ENCODE results near the gene ADGRD1. TPM values are rescaled to one million over a fixed set of nuclear protein-coding genes. Genes with fewer than 3 reads are reported as not detected.
A peak's percentile ranks its signal among the peaks of the same experiment; 100 is the strongest.

Gene ADGRD1
- total and polyA plus RNA-seq, 12 donors, result 0.87 to 6.0 (median 1.6) TPM

DNA sequence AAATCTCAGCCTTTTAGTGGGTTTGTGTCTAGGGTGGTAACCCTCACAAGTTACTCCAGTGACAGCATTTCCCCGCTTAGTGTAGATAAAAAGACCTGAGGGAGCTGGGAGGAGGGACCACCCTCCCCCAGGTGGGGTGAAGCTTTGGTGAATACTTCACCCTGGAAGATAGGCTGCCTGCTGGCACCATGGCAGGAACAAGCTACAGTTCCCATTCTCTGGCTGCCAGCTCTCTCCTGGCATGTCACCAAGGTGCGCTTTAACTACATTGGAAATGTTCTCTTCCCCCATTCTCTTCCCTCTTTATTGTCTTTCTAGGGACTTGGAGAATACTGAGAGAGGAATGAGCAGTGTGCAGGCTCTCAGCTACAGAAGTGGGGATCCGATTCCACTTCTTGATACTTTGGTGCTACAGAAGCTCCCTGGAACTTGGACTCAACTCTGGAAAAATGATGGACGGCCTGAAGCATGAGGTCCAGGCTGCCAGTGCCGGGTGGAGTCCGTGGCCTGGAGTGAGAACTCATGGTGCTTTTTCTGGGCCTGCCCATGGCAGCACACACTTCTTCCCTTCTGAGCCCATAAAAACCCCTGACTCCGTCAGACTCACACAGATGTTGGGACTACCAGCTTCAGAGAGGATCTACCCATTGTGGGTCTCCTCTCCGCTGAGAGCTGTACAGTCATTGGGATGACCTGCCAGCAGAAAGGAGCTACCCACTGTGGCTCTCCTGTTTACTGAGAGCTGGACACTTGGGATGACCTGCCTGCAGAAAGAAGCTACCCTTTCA lies 198.0 kb downstream of the ADGRD1 start:
- no peak overlapping the region for H3K27ac ChIP-seq
- no peaks in the 10 kb centered on the region for H3K27me3 ChIP-seq
- H3K4me1 ChIP-seq (replicated peaks in 1 of 2), result no peaks in the 10 kb centered on the region
- WGBS, 4 donors, result 78 to 85% (median 83%) methylated on average over 7 to 8 of the region's 8 CpGs
- no peaks in the 10 kb centered on the region for H3K36me3 ChIP-seq (replicated peaks in 1 of 2)
- peak in 1 of 7 donors; percentile 24 for DNase-seq
- no peak overlapping the region for H3K4me3 ChIP-seq
- TF ChIP-seq, protein P1, sequence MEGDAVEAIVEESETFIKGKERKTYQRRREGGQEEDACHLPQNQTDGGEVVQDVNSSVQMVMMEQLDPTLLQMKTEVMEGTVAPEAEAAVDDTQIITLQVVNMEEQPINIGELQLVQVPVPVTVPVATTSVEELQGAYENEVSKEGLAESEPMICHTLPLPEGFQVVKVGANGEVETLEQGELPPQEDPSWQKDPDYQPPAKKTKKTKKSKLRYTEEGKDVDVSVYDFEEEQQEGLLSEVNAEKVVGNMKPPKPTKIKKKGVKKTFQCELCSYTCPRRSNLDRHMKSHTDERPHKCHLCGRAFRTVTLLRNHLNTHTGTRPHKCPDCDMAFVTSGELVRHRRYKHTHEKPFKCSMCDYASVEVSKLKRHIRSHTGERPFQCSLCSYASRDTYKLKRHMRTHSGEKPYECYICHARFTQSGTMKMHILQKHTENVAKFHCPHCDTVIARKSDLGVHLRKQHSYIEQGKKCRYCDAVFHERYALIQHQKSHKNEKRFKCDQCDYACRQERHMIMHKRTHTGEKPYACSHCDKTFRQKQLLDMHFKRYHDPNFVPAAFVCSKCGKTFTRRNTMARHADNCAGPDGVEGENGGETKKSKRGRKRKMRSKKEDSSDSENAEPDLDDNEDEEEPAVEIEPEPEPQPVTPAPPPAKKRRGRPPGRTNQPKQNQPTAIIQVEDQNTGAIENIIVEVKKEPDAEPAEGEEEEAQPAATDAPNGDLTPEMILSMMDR (IDR thresholded peaks at IDR 0.05), result no peak
- TF ChIP-seq POLR2A (IDR thresholded peaks at IDR 0.05), result no peak
- no peaks in the 10 kb centered on the region for H3K9me3 ChIP-seq (replicated peaks in 1 of 3)
- intact Hi-C loops (cut with DNase I), result no loop called here

DNA sequence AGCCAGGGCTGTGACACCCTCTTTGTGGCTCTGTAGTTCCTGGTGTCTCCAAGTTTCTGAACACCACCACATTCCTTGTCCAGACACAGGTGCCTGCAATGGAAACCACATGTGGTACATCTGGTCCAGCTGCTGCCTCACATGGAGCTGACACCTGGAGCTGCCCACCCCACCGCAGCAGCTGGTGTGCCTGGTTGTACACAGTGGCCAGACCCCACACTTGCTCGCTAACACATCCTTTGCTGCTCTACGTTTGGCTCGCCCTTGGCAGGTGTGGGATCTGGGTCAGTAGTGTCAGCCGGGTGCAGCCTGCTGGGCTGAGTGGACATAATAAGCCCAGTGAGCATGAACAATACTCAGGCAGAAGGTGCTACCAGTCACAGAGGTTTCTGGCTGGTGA lies 198.9 kb downstream of the ADGRD1 start:
- peak in 1 of 7 donors; percentile 18 for DNase-seq
- Histone ChIP-seq H3K27me3 (no peaks in the 10 kb centered on the region), H3K9me3 (replicated peaks in 1 of 3) (no peaks in the 10 kb centered on the region), H3K4me1 (replicated peaks in 1 of 2) (no peaks in the 10 kb centered on the region), H3K36me3 (replicated peaks in 1 of 2) (no peaks in the 10 kb centered on the region), H3K4me3 (no peak overlapping the region), H3K27ac (no peak overlapping the region)
- 81 to 86% (median 84%) methylated on average over 4 to 5 of the region's 5 CpGs for WGBS, 4 donors
- intact Hi-C loops (cut with DNase I), result no loop called here
- TF ChIP-seq POLR2A (IDR thresholded peaks at IDR 0.05), result no peak
- TF ChIP-seq, protein P1 (IDR thresholded peaks at IDR 0.05), result no peak

DNA sequence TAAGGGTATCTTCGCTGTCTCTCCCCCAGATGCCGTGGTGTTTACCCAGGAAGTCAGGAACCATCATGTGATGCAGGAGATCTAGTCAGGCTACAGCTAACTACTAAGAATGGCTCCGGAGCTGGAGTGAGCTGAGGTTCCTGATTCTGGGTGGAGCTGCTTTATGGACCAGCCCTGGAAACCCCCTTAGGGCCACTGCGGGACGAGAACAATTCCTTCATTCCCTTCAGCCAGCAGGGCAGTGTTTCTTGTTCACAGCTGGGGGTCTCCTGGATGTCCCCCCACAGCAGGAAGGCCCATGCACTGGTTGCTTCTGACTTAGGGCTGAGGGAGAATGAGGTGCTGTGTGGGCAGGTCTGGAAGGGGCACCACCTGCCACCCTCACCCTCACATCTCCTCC lies 199.3 kb downstream of the ADGRD1 start:
- WGBS, 4 donors, result 78 to 89% (median 84%) methylated on average over 3 to 5 of the region's 5 CpGs
- intact Hi-C loops (cut with DNase I), result no loop called here
- H3K4me1 ChIP-seq (replicated peaks in 1 of 2), result no peaks in the 10 kb centered on the region
- TF ChIP-seq, protein P1 (IDR thresholded peaks at IDR 0.05), result no peak
- no peak for TF ChIP-seq POLR2A (IDR thresholded peaks at IDR 0.05)
- H3K9me3 ChIP-seq (replicated peaks in 1 of 3), result no peaks in the 10 kb centered on the region
- no peak overlapping the region for H3K27ac ChIP-seq
- no peaks in the 10 kb centered on the region for H3K36me3 ChIP-seq (replicated peaks in 1 of 2)
- H3K27me3 ChIP-seq, result no peaks in the 10 kb centered on the region
- DNase-seq, result no peak
- no peak overlapping the region for H3K4me3 ChIP-seq

DNA sequence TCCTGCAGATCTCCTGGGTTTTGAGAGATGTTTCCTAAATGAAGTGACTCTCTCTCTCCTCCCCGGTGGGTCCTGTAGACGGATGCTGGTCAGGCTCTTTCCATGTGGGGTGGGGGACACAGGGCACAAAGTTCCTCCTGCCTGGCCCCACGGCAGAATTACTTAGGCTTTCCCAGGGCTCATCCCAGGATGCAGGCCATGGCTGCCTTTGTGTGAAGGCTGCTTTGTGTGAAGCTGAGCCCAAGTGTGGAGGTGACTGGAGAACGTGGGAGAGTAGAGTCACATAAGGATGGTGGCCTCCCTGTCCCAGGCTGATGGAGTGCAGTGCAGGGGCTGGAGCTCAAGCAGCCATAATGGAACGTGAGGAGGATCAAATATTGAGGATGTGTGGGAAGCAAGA lies 200.2 kb downstream of the ADGRD1 start:
- H3K9me3 ChIP-seq (replicated peaks in 1 of 3), result no peaks in the 10 kb centered on the region
- H3K4me3 ChIP-seq, result no peak overlapping the region
- H3K27ac ChIP-seq, result no peak overlapping the region
- no peaks in the 10 kb centered on the region for H3K36me3 ChIP-seq (replicated peaks in 1 of 2)
- TF ChIP-seq, protein P1 (IDR thresholded peaks at IDR 0.05), result no peak
- no peak for TF ChIP-seq POLR2A (IDR thresholded peaks at IDR 0.05)
- WGBS, 4 donors, result 57 to 75% (median 73%) methylated on average over 4 to 5 of the region's 5 CpGs
- DNase-seq, result peak in 1 of 7 donors; percentile 23
- intact Hi-C loops (cut with DNase I), result no loop called here
- no peaks in the 10 kb centered on the region for H3K4me1 ChIP-seq (replicated peaks in 1 of 2)
- no peaks in the 10 kb centered on the region for H3K27me3 ChIP-seq
